ENCODE data around the gene TUNAR.

DNA sequence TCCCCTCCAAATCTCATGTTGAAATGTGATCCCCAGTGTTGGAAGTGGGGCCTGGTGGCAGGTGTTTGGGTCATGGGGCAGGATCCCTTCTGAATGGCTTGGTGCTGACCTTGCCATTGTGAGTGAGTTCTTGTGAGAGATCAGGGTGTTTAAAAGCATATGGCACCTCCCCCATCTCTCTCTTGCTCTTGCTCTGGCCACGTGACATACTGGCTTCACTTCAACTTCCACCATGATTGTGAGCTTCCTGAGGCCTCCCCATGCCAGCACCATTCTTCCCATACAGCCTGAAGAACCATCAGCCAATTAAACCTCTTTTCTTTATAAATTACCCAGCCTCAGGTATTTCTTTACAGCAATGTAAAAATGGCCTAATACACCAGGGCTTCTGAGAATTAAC lies 82.7 kb downstream of the TUNAR start:
- TF ChIP-seq, protein P1, sequence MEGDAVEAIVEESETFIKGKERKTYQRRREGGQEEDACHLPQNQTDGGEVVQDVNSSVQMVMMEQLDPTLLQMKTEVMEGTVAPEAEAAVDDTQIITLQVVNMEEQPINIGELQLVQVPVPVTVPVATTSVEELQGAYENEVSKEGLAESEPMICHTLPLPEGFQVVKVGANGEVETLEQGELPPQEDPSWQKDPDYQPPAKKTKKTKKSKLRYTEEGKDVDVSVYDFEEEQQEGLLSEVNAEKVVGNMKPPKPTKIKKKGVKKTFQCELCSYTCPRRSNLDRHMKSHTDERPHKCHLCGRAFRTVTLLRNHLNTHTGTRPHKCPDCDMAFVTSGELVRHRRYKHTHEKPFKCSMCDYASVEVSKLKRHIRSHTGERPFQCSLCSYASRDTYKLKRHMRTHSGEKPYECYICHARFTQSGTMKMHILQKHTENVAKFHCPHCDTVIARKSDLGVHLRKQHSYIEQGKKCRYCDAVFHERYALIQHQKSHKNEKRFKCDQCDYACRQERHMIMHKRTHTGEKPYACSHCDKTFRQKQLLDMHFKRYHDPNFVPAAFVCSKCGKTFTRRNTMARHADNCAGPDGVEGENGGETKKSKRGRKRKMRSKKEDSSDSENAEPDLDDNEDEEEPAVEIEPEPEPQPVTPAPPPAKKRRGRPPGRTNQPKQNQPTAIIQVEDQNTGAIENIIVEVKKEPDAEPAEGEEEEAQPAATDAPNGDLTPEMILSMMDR (IDR thresholded peaks at IDR 0.05), result no peak
- no peak for TF ChIP-seq POLR2AphosphoS5 (IDR thresholded peaks at IDR 0.05)

Measured in esophagus muscularis mucosa (tissue), 3 donors.